ENCODE results near the gene SPRR5. TPM values are rescaled to one million over a fixed set of nuclear protein-coding genes. Genes with fewer than 3 reads are reported as not detected.

The SPRR5 gene
- total and polyA plus RNA-seq, 9 of the 15 experiments (the other 6 are each of a cell fraction or from before 2014, with no cell fraction given) = not detected

DNA sequence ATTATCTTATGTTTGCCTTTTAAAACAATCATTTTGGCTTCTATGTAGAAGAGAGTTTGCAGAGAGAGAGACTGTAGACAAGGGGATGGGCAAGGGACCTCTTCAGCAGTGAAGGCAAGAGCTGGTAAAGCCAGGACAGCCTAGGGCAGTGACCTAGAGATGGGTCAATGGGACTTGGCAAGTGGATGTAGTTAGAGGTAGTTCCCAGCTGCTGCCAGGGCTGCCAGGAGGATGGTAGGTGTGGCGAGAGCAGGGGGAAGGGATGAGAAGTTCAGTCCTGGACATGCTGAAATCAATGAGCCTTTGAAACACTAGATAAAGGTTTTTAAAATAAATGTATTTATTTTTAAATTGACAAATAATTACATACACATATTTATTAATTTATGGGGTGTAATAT, 6.4 kb upstream of the SPRR5 start:
- H3K27me3 ChIP-seq (ENCODE audit: control insufficient read depth in 2 of 2, insufficient read depth in 2 of 2, low read length in 2 of 2) = no peaks in the 10 kb centered on the region
- ChIA-PET POLR2A (no interaction called here), CTCF (ENCODE audit: low intra/inter-chr PET ratio) (no interaction called here)
- FAIRE-seq = no peak
- intact Hi-C loops (cut with micrococcal nuclease) = no loop called here
- no peaks in the 10 kb centered on the region for H4K20me1 ChIP-seq (replicated peaks; ENCODE audit: control insufficient read depth, insufficient read depth, low read length)
- no peaks in the 10 kb centered on the region for H3K79me2 ChIP-seq (ENCODE audit: control insufficient read depth, insufficient read depth, low read length)
- H3K4me2 ChIP-seq (ENCODE audit: insufficient read depth, low read length) = no peak overlapping the region
- in situ Hi-C loops (cut with MboI) = no loop called here
- H3K4me3 ChIP-seq = no peak overlapping the region
- no peaks in the 10 kb centered on the region for H3K9me3 ChIP-seq (replicated peaks; ENCODE audit: control insufficient read depth, insufficient read depth, low read depth, low read length)
- H3K9me1 ChIP-seq (ENCODE audit: control insufficient read depth, insufficient read depth, low read length) = no peaks in the 10 kb centered on the region
- no peak overlapping the region for H3K27ac ChIP-seq (ENCODE audit: extremely low read depth, low read depth, low read length)
- no peak overlapping the region for H3K9ac ChIP-seq (ENCODE audit: insufficient read depth in 1 of 2, low read depth in 2 of 2, low read length in 2 of 2)
- WGBS (ENCODE audit: insufficient coverage, low coverage, missing lambda C conversion rate) = 0% methylated on average over 1 of the region's 1 CpG
- ATAC-seq = no peak
- H2AFZ ChIP-seq (ENCODE audit: low read depth, low read length) = no peak overlapping the region
- DNase-seq (ENCODE audit: extremely low read depth in 1 of 4, low spot score in 3 of 4) = no peak
- no peaks in the 10 kb centered on the region for H3K36me3 ChIP-seq (ENCODE audit: control insufficient read depth, insufficient read depth, low read length)
- H3K4me1 ChIP-seq (replicated peaks in 1 of 2; ENCODE audit: control insufficient read depth in 2 of 2, insufficient read depth in 2 of 2, low read length in 2 of 2) = no peaks in the 10 kb centered on the region
- BruUV-seq (replicated peaks) = no TSS peak
- TF ChIP-seq MCM7 (IDR thresholded peaks at IDR 0.05) = no peak
- TF ChIP-seq SMARCC2 (IDR thresholded peaks at IDR 0.05; ENCODE audit: low read depth) = no peak
- TF ChIP-seq FOXK1 (CRISPR knock-in tag; IDR thresholded peaks at IDR 0.05; ENCODE audit: borderline replicate concordance) = no peak

DNA sequence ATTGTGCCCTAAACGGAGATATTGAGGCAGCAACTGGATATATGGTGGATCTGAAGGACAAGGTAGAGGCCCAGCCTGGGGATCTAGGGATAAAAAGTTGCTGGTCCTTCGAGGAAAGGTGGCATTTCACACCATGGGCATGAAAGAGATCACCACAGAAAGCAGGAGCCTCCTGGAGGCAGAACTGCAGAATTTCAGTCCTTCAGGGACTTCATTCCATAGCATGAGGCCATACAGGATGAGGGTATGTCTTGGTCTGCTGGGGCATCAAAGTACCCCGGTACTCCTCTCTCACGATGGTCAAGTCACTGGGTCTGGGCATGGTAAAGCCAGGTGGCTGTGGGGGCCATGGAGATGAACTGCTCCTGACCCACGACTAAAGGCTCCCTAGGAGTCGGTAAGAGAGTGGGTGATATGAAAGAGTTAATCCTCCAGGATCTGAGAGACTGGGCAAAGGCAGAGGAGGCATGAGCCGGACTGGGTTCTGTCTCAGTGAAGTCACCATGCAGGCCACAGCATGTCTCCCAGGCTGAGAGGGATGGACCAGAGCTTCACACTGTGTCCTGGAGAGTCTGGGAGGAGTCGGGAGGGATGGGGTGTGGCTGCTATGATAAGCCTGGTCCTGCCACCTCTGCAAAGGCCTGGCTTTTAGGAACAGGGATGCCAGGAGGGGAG, 5.8 kb upstream of the SPRR5 start:
- no peak overlapping the region for H3K9ac ChIP-seq (ENCODE audit: insufficient read depth in 1 of 2, low read depth in 2 of 2, low read length in 2 of 2)
- no peaks in the 10 kb centered on the region for H3K4me1 ChIP-seq (replicated peaks in 1 of 2; ENCODE audit: control insufficient read depth in 2 of 2, insufficient read depth in 2 of 2, low read length in 2 of 2)
- H3K9me1 ChIP-seq (ENCODE audit: control insufficient read depth, insufficient read depth, low read length) = no peaks in the 10 kb centered on the region
- no peak for FAIRE-seq
- 0% methylated on average over 8 of the region's 8 CpGs for WGBS (ENCODE audit: insufficient coverage, low coverage, missing lambda C conversion rate)
- no peak for DNase-seq (ENCODE audit: extremely low read depth in 1 of 4, low spot score in 3 of 4)
- H3K9me3 ChIP-seq (replicated peaks; ENCODE audit: control insufficient read depth, insufficient read depth, low read depth, low read length) = no peaks in the 10 kb centered on the region
- H3K79me2 ChIP-seq (ENCODE audit: control insufficient read depth, insufficient read depth, low read length) = no peaks in the 10 kb centered on the region
- H3K27me3 ChIP-seq (ENCODE audit: control insufficient read depth in 2 of 2, insufficient read depth in 2 of 2, low read length in 2 of 2) = no peaks in the 10 kb centered on the region
- BruUV-seq (replicated peaks) = no TSS peak
- POLR2A ChIA-PET = no interaction called here
- in situ Hi-C loops (cut with MboI) = no loop called here
- H2AFZ ChIP-seq (ENCODE audit: low read depth, low read length) = no peak overlapping the region
- H3K4me2 ChIP-seq (ENCODE audit: insufficient read depth, low read length) = no peak overlapping the region
- H4K20me1 ChIP-seq (replicated peaks; ENCODE audit: control insufficient read depth, insufficient read depth, low read length) = no peaks in the 10 kb centered on the region
- no peak for ATAC-seq
- no peak overlapping the region for H3K27ac ChIP-seq (ENCODE audit: extremely low read depth, low read depth, low read length)
- H3K4me3 ChIP-seq = no peak overlapping the region
- no peak for TF ChIP-seq PCBP2 (IDR thresholded peaks at IDR 0.05; ENCODE audit: low read depth, low read length, poor library complexity, severe bottlenecking)
- TF ChIP-seq, protein P1, sequence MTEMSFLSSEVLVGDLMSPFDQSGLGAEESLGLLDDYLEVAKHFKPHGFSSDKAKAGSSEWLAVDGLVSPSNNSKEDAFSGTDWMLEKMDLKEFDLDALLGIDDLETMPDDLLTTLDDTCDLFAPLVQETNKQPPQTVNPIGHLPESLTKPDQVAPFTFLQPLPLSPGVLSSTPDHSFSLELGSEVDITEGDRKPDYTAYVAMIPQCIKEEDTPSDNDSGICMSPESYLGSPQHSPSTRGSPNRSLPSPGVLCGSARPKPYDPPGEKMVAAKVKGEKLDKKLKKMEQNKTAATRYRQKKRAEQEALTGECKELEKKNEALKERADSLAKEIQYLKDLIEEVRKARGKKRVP (CRISPR knock-in tag; IDR thresholded peaks at IDR 0.05) = no peak
- no peak for TF ChIP-seq ATF1 (CRISPR knock-in tag; IDR thresholded peaks at IDR 0.05)
- TF ChIP-seq ATF1 (tag; IDR thresholded peaks at IDR 0.05) = no peak
- TF ChIP-seq, protein P2, sequence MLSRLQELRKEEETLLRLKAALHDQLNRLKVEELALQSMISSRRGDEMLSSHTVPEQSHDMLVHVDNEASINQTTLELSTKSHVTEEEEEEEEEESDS (CRISPR knock-in tag; IDR thresholded peaks at IDR 0.05) = no peak
- no peaks in the 10 kb centered on the region for H3K36me3 ChIP-seq (ENCODE audit: control insufficient read depth, insufficient read depth, low read length)
- CTCF ChIA-PET (ENCODE audit: low intra/inter-chr PET ratio) = no interaction called here
- intact Hi-C loops (cut with micrococcal nuclease) = no loop called here

Measured in K562 (cell line).